T-cell (primary cell): ENCODE data around the gene SH3RF3. TPM values are rescaled to one million over a fixed set of nuclear protein-coding genes. Genes with fewer than 3 reads are reported as not detected.
A peak's percentile ranks its signal among the peaks of the same experiment; 100 is the strongest.

ENCODE experiments used
- ATAC-seq, 4 experiments: fragments of 200-7000 bp in 3 of 4; fragments of 150-1000 bp in 1 of 4; cut with Tn5 transposase; replicated peaks in 1 of 4; 1 replicate in 3 of 4; 2 replicates in 1 of 4; pipeline ENCODE4 v1.10.0; 2021; ENCODE audit warnings: moderate library complexity in 3 of 4, mild to moderate bottlenecking in 2 of 4, moderate number of reproducible peaks in 1 of 4
- CTCF ChIA-PET, 2 donors: fragments of 300-600 bp; sonication (Branson Sonifier 250); formaldehyde crosslinking; loops; one replicate each; lab custom pipeline; 2022; ENCODE audit warnings: antibody characterized with exemption in 2 of 2; lab: Charles Lee
- POLR2A ChIA-PET, 2 donors: fragments of 300-600 bp; sonication (Branson Sonifier 250); formaldehyde crosslinking; loops; one replicate each; lab custom pipeline; 2022; ENCODE audit warnings: antibody characterized with exemption in 2 of 2; lab: Charles Lee
- DNase-seq, 35 experiments: peaks; one replicate each; pipeline versions ENCODE4 v3.0.0 to v3.0.0-alpha.2; 2013 to 2023
- H3K27ac ChIP-seq: one replicate; pipeline ENCODE4 v1.5.1; 2013; ENCODE audit warnings: low read length
- H3K27me3 ChIP-seq, 2 experiments: replicated peaks in 1 of 2; 1 replicate in 1 of 2; 2 replicates in 1 of 2; pipeline versions ENCODE4 v1.6.1 to v1.7.0; 2013; ENCODE audit warnings: low read length in 1 of 2, mixed read lengths in 1 of 2; ENCODE audit not compliant: control insufficient read depth in 2 of 2, insufficient read depth in 2 of 2; ENCODE audit errors: extremely low read depth in 1 of 2
- H3K36me3 ChIP-seq, 2 donors: 1 replicate in 1 of 2; 2 replicates in 1 of 2; pipeline versions ENCODE4 v1.6.1 to v1.7.0; 2013; ENCODE audit warnings: low read length in 1 of 2; ENCODE audit not compliant: control insufficient read depth in 2 of 2, insufficient read depth in 1 of 2; ENCODE audit errors: extremely low read depth in 1 of 2
- H3K4me1 ChIP-seq, 2 experiments: 1 replicate in 1 of 2; 2 replicates in 1 of 2; pipeline versions ENCODE4 v1.6.1 to v1.7.0; 2013; ENCODE audit warnings: low read length in 2 of 2, mixed read lengths in 1 of 2; ENCODE audit not compliant: insufficient read depth in 2 of 2, control insufficient read depth in 1 of 2; ENCODE audit errors: extremely low read depth in 1 of 2
- H3K4me3 ChIP-seq, 2 donors: 1 replicate in 1 of 2; 2 replicates in 1 of 2; pipeline versions ENCODE4 v1.5.1 to v1.7.0; 2013; ENCODE audit warnings: mild to moderate bottlenecking in 2 of 2, low read length in 1 of 2, moderate library complexity in 1 of 2; ENCODE audit not compliant: control insufficient read depth in 1 of 2; ENCODE audit errors: extremely low read depth in 1 of 2
- H3K9me3 ChIP-seq: 2 replicates; pipeline ENCODE4 v1.7.0; 2013
- H3K27ac Mint-ChIP-seq, 2 donors: one replicate each; pipeline ENCODE4 v1.8.0; 2020 to 2021; ENCODE audit warnings: mild to moderate bottlenecking in 2 of 2, mixed read lengths in 2 of 2
- H3K27me3 Mint-ChIP-seq, 2 donors: one replicate each; pipeline ENCODE4 v1.8.0; 2021 to 2022; ENCODE audit warnings: mixed read lengths in 2 of 2
- H3K36me3 Mint-ChIP-seq: one replicate; pipeline ENCODE4 v1.8.0; 2021; ENCODE audit warnings: mixed read lengths
- H3K4me1 Mint-ChIP-seq, 3 donors: one replicate each; pipeline ENCODE4 v1.8.0; 2020 to 2022; ENCODE audit warnings: mixed read lengths in 3 of 3, mild to moderate bottlenecking in 1 of 3
- H3K4me3 Mint-ChIP-seq, 3 donors: one replicate each; pipeline ENCODE4 v1.8.0; 2020 to 2022; ENCODE audit warnings: mild to moderate bottlenecking in 3 of 3, mixed read lengths in 3 of 3, moderate library complexity in 3 of 3
- H3K9me3 Mint-ChIP-seq, 3 donors: one replicate each; pipeline ENCODE4 v1.8.0; 2020 to 2022; ENCODE audit warnings: mixed read lengths in 3 of 3
- WGBS: methylation state at CpG from one replicate; pipeline ENCODE4 v1.1.5; 2013; ENCODE audit warnings: missing lambda C conversion rate; ENCODE audit not compliant: insufficient coverage; 5-methylcytosine and 5-hydroxymethylcytosine counted together
- total RNA-seq, 35 experiments: library from RNA in 6 of 35; stranded (reverse) in 6 of 35; fragments of 120-200 nt in 1 of 35; gene quantifications; one replicate each; pipeline versions ENCODE4 v1.2.1 to v1.2.4 and lab custom pipeline; 2013 to 2026

SH3RF3 gene
- total RNA-seq, 5 donors from 2014 or later (not counting 1 experiment from before 2014, with no cell fraction given), result 1.8 to 4.6 (median 3.6) TPM

GRCh38 chr2:109304731-109305470 is 175.9 kb downstream of the SH3RF3 start:
- no peaks in the 10 kb centered on the region for H3K4me1 Mint-ChIP-seq
- H3K9me3 Mint-ChIP-seq, result no peaks in the 10 kb centered on the region
- H3K27me3 Mint-ChIP-seq, result peaks cover 0 to 4% of the 10 kb centered on the region in 2 donors
- H3K27ac Mint-ChIP-seq, result no peak overlapping the region
- H3K36me3 Mint-ChIP-seq, result no peaks in the 10 kb centered on the region
- 62% methylated on average over 12 of the region's 13 CpGs for WGBS
- Histone ChIP-seq H3K27me3 (peaks cover 0 to 12% of the 10 kb centered on the region in 2 experiments), H3K4me3 (no peak overlapping the region), H3K4me1 (no peaks in the 10 kb centered on the region), H3K9me3 (no peaks in the 10 kb centered on the region), H3K27ac (no peak overlapping the region), H3K36me3 (no peaks in the 10 kb centered on the region)
- ATAC-seq (no peak), DNase-seq (no peak)
- ChIA-PET POLR2A (no interaction called here), CTCF (interaction anchor here in 1 of 2 donors (0.6 kb wide), 1 partner anchor 255 kb away, joined by 5 read pairs; no protein-coding TSS in a partner anchor)
- H3K4me3 Mint-ChIP-seq, result no peak overlapping the region

- POLR2A ChIA-PET, result no interaction called here
- Histone ChIP-seq H3K27me3 (peaks cover 0 to 12% of the 10 kb centered on the region in 2 experiments), H3K9me3 (no peaks in the 10 kb centered on the region), H3K36me3 (no peaks in the 10 kb centered on the region), H3K4me3 (no peak overlapping the region), H3K4me1 (no peaks in the 10 kb centered on the region), H3K27ac (no peak overlapping the region)
- Mint-ChIP-seq H3K4me1 (no peaks in the 10 kb centered on the region), H3K4me3 (no peak overlapping the region), H3K27me3 (peaks cover 0 to 4% of the 10 kb centered on the region in 2 donors), H3K27ac (no peak overlapping the region), H3K9me3 (no peaks in the 10 kb centered on the region), H3K36me3 (no peaks in the 10 kb centered on the region)
- DNase-seq, result no peak
- 95% methylated on average over 12 of the region's 15 CpGs for WGBS
- no peak for ATAC-seq
- CTCF ChIA-PET, result interaction anchor here in 1 of 2 donors (0.6 kb wide), 1 partner anchor 254 kb away, joined by 5 read pairs; no protein-coding TSS in a partner anchor
These were observed 176.6 kb downstream of the SH3RF3 start for GRCh38 chr2:109305490-109306167.

GRCh38 chr2:109306190-109306589 is 177.2 kb downstream of the SH3RF3 start:
- H3K36me3 ChIP-seq, result no peaks in the 10 kb centered on the region
- H3K4me1 Mint-ChIP-seq, result no peaks in the 10 kb centered on the region
- no peaks in the 10 kb centered on the region for H3K4me1 ChIP-seq
- H3K4me3 Mint-ChIP-seq, result no peak overlapping the region
- no peak overlapping the region for H3K4me3 ChIP-seq
- no peaks in the 10 kb centered on the region for H3K36me3 Mint-ChIP-seq
- no peak overlapping the region for H3K27ac ChIP-seq
- DNase-seq, result no peak
- peaks cover 0 to 12% of the 10 kb centered on the region in 2 experiments for H3K27me3 ChIP-seq
- peaks cover 0 to 4% of the 10 kb centered on the region in 2 donors for H3K27me3 Mint-ChIP-seq
- ChIA-PET POLR2A (no interaction called here), CTCF (no interaction called here)
- ATAC-seq, result no peak
- H3K27ac Mint-ChIP-seq, result no peak overlapping the region
- 88% methylated on average over 8 of the region's 10 CpGs for WGBS
- no peaks in the 10 kb centered on the region for H3K9me3 ChIP-seq
- no peaks in the 10 kb centered on the region for H3K9me3 Mint-ChIP-seq

- no peak overlapping the region for H3K27ac Mint-ChIP-seq
- H3K4me3 Mint-ChIP-seq, result no peak overlapping the region
- Histone ChIP-seq H3K4me3 (no peak overlapping the region), H3K36me3 (no peaks in the 10 kb centered on the region), H3K4me1 (no peaks in the 10 kb centered on the region), H3K9me3 (no peaks in the 10 kb centered on the region), H3K27me3 (no peaks in the 10 kb centered on the region), H3K27ac (no peak overlapping the region)
- DNase-seq, result no peak
- ChIA-PET POLR2A (no interaction called here), CTCF (no interaction called here)
- peaks cover 0 to 4% of the 10 kb centered on the region in 2 donors for H3K27me3 Mint-ChIP-seq
- no peak for ATAC-seq
- H3K4me1 Mint-ChIP-seq, result peaks cover 0 to 17% (median 11%) of the 10 kb centered on the region in 3 donors
- WGBS, result 90% methylated on average over 2 of the region's 5 CpGs
- no peaks in the 10 kb centered on the region for H3K36me3 Mint-ChIP-seq
- H3K9me3 Mint-ChIP-seq, result no peaks in the 10 kb centered on the region
These were observed 182.8 kb downstream of the SH3RF3 start for GRCh38 chr2:109311771-109312170.

- no peak overlapping the region for H3K27ac ChIP-seq
- CTCF ChIA-PET, result no interaction called here
- DNase-seq, result peak in 1 of 35 experiments; percentile 16
These were observed 183.9 kb downstream of the SH3RF3 start for GRCh38 chr2:109312902-109313301.

GRCh38 chr2:109313343-109313742 is 184.3 kb downstream of the SH3RF3 start:
- CTCF ChIA-PET, result no interaction called here

More at GRCh38 chr2:109312902-109313301, 183.9 kb downstream of the SH3RF3 start:
- POLR2A ChIA-PET, result no interaction called here
- H3K4me1 ChIP-seq, result no peaks in the 10 kb centered on the region
- peaks cover 0 to 3% of the 10 kb centered on the region in 2 experiments for H3K27me3 ChIP-seq
- peaks cover 0 to 19% (median 11%) of the 10 kb centered on the region in 3 donors for H3K4me1 Mint-ChIP-seq
- H3K9me3 ChIP-seq, result no peaks in the 10 kb centered on the region
- H3K27ac Mint-ChIP-seq, result no peak overlapping the region
- WGBS, result 100% methylated on average over 1 of the region's 5 CpGs
- H3K4me3 Mint-ChIP-seq, result no peak overlapping the region
- H3K4me3 ChIP-seq, result no peak overlapping the region
- no peak for ATAC-seq
- no peaks in the 10 kb centered on the region for H3K36me3 ChIP-seq
- no peaks in the 10 kb centered on the region for H3K36me3 Mint-ChIP-seq
- H3K27me3 Mint-ChIP-seq, result peaks cover 0 to 2% of the 10 kb centered on the region in 2 donors
- H3K9me3 Mint-ChIP-seq, result no peaks in the 10 kb centered on the region

More at GRCh38 chr2:109313343-109313742, 184.3 kb downstream of the SH3RF3 start:
- Mint-ChIP-seq H3K9me3 (no peaks in the 10 kb centered on the region), H3K4me3 (no peak overlapping the region), H3K4me1 (peaks cover 0 to 19% (median 11%) of the 10 kb centered on the region in 3 donors), H3K27ac (no peak overlapping the region), H3K36me3 (no peaks in the 10 kb centered on the region), H3K27me3 (peaks cover 0 to 2% of the 10 kb centered on the region in 2 donors)
- POLR2A ChIA-PET, result no interaction called here
- H3K36me3 ChIP-seq, result no peaks in the 10 kb centered on the region
- H3K27me3 ChIP-seq, result peaks cover 0 to 3% of the 10 kb centered on the region in 2 experiments
- ATAC-seq, result no peak
- no peak overlapping the region for H3K27ac ChIP-seq
- no peaks in the 10 kb centered on the region for H3K9me3 ChIP-seq
- H3K4me1 ChIP-seq, result no peaks in the 10 kb centered on the region
- 69% methylated on average over 4 of the region's 4 CpGs for WGBS
- no peak for DNase-seq
- H3K4me3 ChIP-seq, result no peak overlapping the region
